Keratinocyte (primary cell): ENCODE data around the gene PCSK6. TPM values are rescaled to one million over a fixed set of nuclear protein-coding genes. Genes with fewer than 3 reads are reported as not detected.

Source experiments
- DNase-seq: peaks from one replicate; pipeline ENCODE4 v3.0.0-alpha.2; 2011; ENCODE audit warnings: low read depth, missing footprints, low spot score
- FAIRE-seq: peaks from 2 replicates; lab custom pipeline; 2011; peaks lifted over from hg19 to GRCh38; lab: Jason Lieb, UNC
- H2AFZ ChIP-seq: 2 replicates; pipeline ENCODE4 v1.6.0; 2012; ENCODE audit warnings: low read length, control low read depth, inconsistent platforms; ENCODE audit not compliant: control insufficient read depth
- H3K27ac ChIP-seq: 2 replicates; pipeline ENCODE4 v1.5.1; 2011; ENCODE audit warnings: low read length; ENCODE audit not compliant: control insufficient read depth, insufficient read depth
- H3K27me3 ChIP-seq: 3 replicates; pipeline ENCODE4 v1.6.0; 2011; ENCODE audit warnings: low read length; ENCODE audit not compliant: control insufficient read depth, insufficient read depth; ENCODE audit errors: extremely low read depth
- H3K36me3 ChIP-seq, 2 experiments: 2 replicates in 1 of 2; 3 replicates in 1 of 2; pipeline ENCODE4 v1.5.1; 2011; ENCODE audit warnings: low read length in 2 of 2, mild to moderate bottlenecking in 1 of 2; ENCODE audit not compliant: control insufficient read depth in 2 of 2, insufficient read depth in 2 of 2; ENCODE audit errors: extremely low read depth in 1 of 2
- H3K4me1 ChIP-seq: 3 replicates; pipeline ENCODE4 v1.5.1; 2011; ENCODE audit warnings: low read length; ENCODE audit not compliant: control insufficient read depth, insufficient read depth; ENCODE audit errors: extremely low read depth
- H3K4me2 ChIP-seq: 3 replicates; pipeline ENCODE4 v1.6.0; 2011; ENCODE audit warnings: low read depth, low read length; ENCODE audit not compliant: control insufficient read depth, insufficient read depth; ENCODE audit errors: extremely low read depth
- H3K4me3 ChIP-seq, 3 experiments: fragments of 200-600 bp in 1 of 3; sonication (generic) in 1 of 3; 2 replicates in 2 of 3; 3 replicates in 1 of 3; pipeline ENCODE4 v1.5.1; 2011 to 2016; ENCODE audit warnings: low read length in 3 of 3, mild to moderate bottlenecking in 3 of 3, control low read depth in 2 of 3, inconsistent platforms in 1 of 3, low read depth in 1 of 3, mixed read lengths in 1 of 3, mixed run types in 1 of 3, moderate library complexity in 1 of 3; ENCODE audit not compliant: control insufficient read depth in 2 of 3, insufficient read depth in 2 of 3; ENCODE audit errors: extremely low read depth in 1 of 3
- H3K79me2 ChIP-seq: 2 replicates; pipeline ENCODE4 v1.6.0; 2012; ENCODE audit warnings: low read length; ENCODE audit not compliant: control insufficient read depth, insufficient read depth
- H3K9ac ChIP-seq: 3 replicates; pipeline ENCODE4 v1.6.0; 2011; ENCODE audit warnings: low read length; ENCODE audit not compliant: control insufficient read depth, insufficient read depth; ENCODE audit errors: extremely low read depth
- H3K9me1 ChIP-seq: 3 replicates; pipeline ENCODE4 v1.6.0; 2011; ENCODE audit warnings: low read length; ENCODE audit not compliant: control insufficient read depth, insufficient read depth; ENCODE audit errors: extremely low read depth
- H3K9me3 ChIP-seq: 2 replicates; pipeline ENCODE4 v1.5.1; 2012; ENCODE audit warnings: low read depth, low read length; ENCODE audit not compliant: control insufficient read depth
- H4K20me1 ChIP-seq: 3 replicates; pipeline ENCODE4 v1.6.0; 2011; ENCODE audit warnings: low read length; ENCODE audit not compliant: control insufficient read depth, insufficient read depth; ENCODE audit errors: extremely low read depth
- CTCF ChIP-seq, 3 experiments: IDR thresholded peaks in 1 of 3; conservative IDR thresholded peaks in 1 of 3; optimal IDR thresholded peaks in 1 of 3; 2 replicates in 2 of 3; 3 replicates in 1 of 3; pipeline versions ENCODE3 to v1.5.1; 2011; ENCODE audit warnings: low read length in 3 of 3, mild to moderate bottlenecking in 3 of 3, moderate library complexity in 2 of 3, control low read depth in 1 of 3, inconsistent platforms in 1 of 3; ENCODE audit not compliant: insufficient read depth in 2 of 3; ENCODE audit errors: extremely low read depth in 1 of 3
- EZH2 ChIP-seq: IDR thresholded peaks from one replicate; pipeline ENCODE4 v1.6.1; 2012; ENCODE audit warnings: inconsistent platforms, mild to moderate bottlenecking, low read length, moderate library complexity
- dilution Hi-C: fragments of 300-500 bp; cut with MboI; formaldehyde crosslinking; loops from one replicate; pipeline ENCODE4 v1.7.0; 2020; ENCODE audit warnings: low sequenced_read_pairs; ENCODE audit not compliant: extremely low pct_ligation_motif_present
- polyA plus RNA-seq, 5 experiments: library from polyadenylated mRNA; depleted of rRNA in 3 of 5; stranded (reverse) in 3 of 5; stranded (forward) in 1 of 5; unstranded in 1 of 5; fragments of >200 nt; gene quantifications; 1 replicate in 1 of 5; 2 replicates in 3 of 5; 3 replicates in 1 of 5; pipeline versions ENCODE4 v1.2.1 to v1.2.3, GENCODE V29; 2011 to 2012; ENCODE audit warnings: missing spikeins in 2 of 5, low read depth in 1 of 5, low replicate concordance in 1 of 5

Gene PCSK6
- polyA plus RNA-seq, 1 donor (not counting 4 experiments of a cell fraction or from before 2014, with no cell fraction given) = 3.1 TPM

- Histone ChIP-seq H3K79me2 (no peaks in the 10 kb centered on the region), H3K27ac (no peak overlapping the region), H2AFZ (no peak overlapping the region), H3K4me3 (no peak overlapping the region), H3K9me1 (no peaks in the 10 kb centered on the region), H3K36me3 (no peaks in the 10 kb centered on the region), H3K4me2 (no peak overlapping the region), H3K27me3 (no peaks in the 10 kb centered on the region), H3K4me1 (no peaks in the 10 kb centered on the region), H3K9me3 (no peaks in the 10 kb centered on the region), H3K9ac (no peak overlapping the region), H4K20me1 (no peaks in the 10 kb centered on the region)
- DNase-seq (no peak), FAIRE-seq (no peak)
- TF ChIP-seq CTCF (optimal IDR thresholded peaks at IDR 0.05 in 1 of 3, IDR thresholded peaks at IDR 0.05 in 1 of 3, conservative IDR thresholded peaks at IDR 0.05 in 1 of 3; ENCODE audit: extremely low read depth in 1 of 3, insufficient read depth in 2 of 3, low read length in 3 of 3) (no peak), EZH2 (no peak)
- dilution Hi-C loops = no loop called here
Observed at GRCh38 chr15:101306341-101307047, 183.0 kb downstream of the PCSK6 start.

- Histone ChIP-seq H3K36me3 (no peaks in the 10 kb centered on the region), H3K79me2 (no peaks in the 10 kb centered on the region), H3K4me3 (no peak overlapping the region), H4K20me1 (no peaks in the 10 kb centered on the region), H3K27ac (no peak overlapping the region), H3K27me3 (no peaks in the 10 kb centered on the region), H3K4me2 (no peak overlapping the region), H3K9ac (no peak overlapping the region), H3K9me3 (no peaks in the 10 kb centered on the region), H2AFZ (no peak overlapping the region), H3K4me1 (no peaks in the 10 kb centered on the region), H3K9me1 (no peaks in the 10 kb centered on the region)
- TF ChIP-seq EZH2 (no peak), CTCF (optimal IDR thresholded peaks at IDR 0.05 in 1 of 3, IDR thresholded peaks at IDR 0.05 in 1 of 3, conservative IDR thresholded peaks at IDR 0.05 in 1 of 3; ENCODE audit: extremely low read depth in 1 of 3, insufficient read depth in 2 of 3, low read length in 3 of 3) (no peak)
- dilution Hi-C loops = no loop called here
- FAIRE-seq = no peak
- DNase-seq = no peak
Observed at GRCh38 chr15:101305820-101306255, 183.7 kb downstream of the PCSK6 start.
